GM23338 (cell line): ENCODE measurements around the gene SLC7A5. TPM values are rescaled to one million over a fixed set of nuclear protein-coding genes. Genes with fewer than 3 reads are reported as not detected.

ENCODE experiments used
- ATAC-seq: fragments of 200-7000 bp; cut with Tn5 transposase; 3 replicates; pipeline ENCODE4 v1.9.1; 2020
- DNase-seq: peaks from one replicate; pipeline ENCODE4 v3.0.0-alpha.2; 2015; ENCODE audit warnings: low spot score
- H2AFZ ChIP-seq: fragments of 200-600 bp; sonication (generic); 2 replicates; pipeline ENCODE4 v1.8.0; 2016; ENCODE audit warnings: antibody characterized with exemption, mild to moderate bottlenecking, moderate library complexity
- H3F3A ChIP-seq: fragments of 200-600 bp; sonication (generic); replicated peaks from 2 replicates; pipeline ENCODE4 v1.8.0; 2017; ENCODE audit warnings: antibody characterized with exemption, mixed run types, low read depth
- H3K27ac ChIP-seq: fragments of 200-600 bp; sonication (generic); 2 replicates; pipeline ENCODE4 v1.6.1; 2016; ENCODE audit warnings: low read depth
- H3K27me3 ChIP-seq: fragments of 200-600 bp; sonication (generic); 2 replicates; pipeline ENCODE4 v1.8.0; 2016; ENCODE audit warnings: mild to moderate bottlenecking, mixed run types, moderate library complexity; ENCODE audit not compliant: insufficient read depth
- H3K36me3 ChIP-seq: fragments of 200-600 bp; sonication (generic); 2 replicates; pipeline ENCODE4 v1.8.0; 2016; ENCODE audit warnings: mild to moderate bottlenecking; ENCODE audit not compliant: insufficient read depth
- H3K4me1 ChIP-seq: fragments of 200-600 bp; sonication (generic); 2 replicates; pipeline ENCODE4 v1.8.0; 2016; ENCODE audit warnings: mild to moderate bottlenecking, moderate library complexity; ENCODE audit not compliant: insufficient read depth
- H3K4me2 ChIP-seq: fragments of 200-600 bp; sonication (generic); 2 replicates; pipeline ENCODE4 v1.7.1; 2017; ENCODE audit warnings: mixed run types
- H3K4me3 ChIP-seq: fragments of 200-600 bp; sonication (generic); 2 replicates; pipeline ENCODE4 v1.6.1; 2016; ENCODE audit warnings: mixed run types
- H3K79me2 ChIP-seq: fragments of 200-600 bp; sonication (generic); replicated peaks from 2 replicates; pipeline ENCODE4 v1.8.0; 2017; ENCODE audit warnings: mild to moderate bottlenecking; ENCODE audit not compliant: insufficient read depth
- H3K9me2 ChIP-seq: fragments of 200-600 bp; sonication (generic); 2 replicates; pipeline ENCODE4 v1.8.0; 2017; ENCODE audit not compliant: insufficient read depth
- H4K20me1 ChIP-seq: fragments of 200-600 bp; sonication (generic); replicated peaks from 2 replicates; pipeline ENCODE4 v1.8.0; 2017; ENCODE audit warnings: mild to moderate bottlenecking; ENCODE audit not compliant: insufficient read depth
- H3K27ac Mint-ChIP-seq: 2 replicates; pipeline ENCODE4 v1.8.0; 2020; ENCODE audit warnings: inconsistent platforms, mild to moderate bottlenecking, moderate library complexity, mixed read lengths
- H3K27me3 Mint-ChIP-seq: 3 replicates; pipeline ENCODE4 v1.8.0; 2022; ENCODE audit warnings: low read depth, mild to moderate bottlenecking, moderate library complexity, mixed read lengths, inconsistent platforms; ENCODE audit not compliant: insufficient read depth, poor library complexity
- H3K36me3 Mint-ChIP-seq: 3 replicates; pipeline ENCODE4 v1.8.0; 2021; ENCODE audit warnings: low read depth, mild to moderate bottlenecking, inconsistent platforms, moderate library complexity, mixed read lengths
- H3K4me1 Mint-ChIP-seq: 3 replicates; pipeline ENCODE4 v1.8.0; 2020; ENCODE audit warnings: mild to moderate bottlenecking, inconsistent platforms, mixed read lengths
- H3K4me3 Mint-ChIP-seq: 3 replicates; pipeline ENCODE4 v1.8.0; 2021; ENCODE audit warnings: moderate library complexity, mild to moderate bottlenecking, inconsistent platforms, mixed read lengths
- H3K9me3 Mint-ChIP-seq: 3 replicates; pipeline ENCODE4 v1.8.0; 2020; ENCODE audit warnings: moderate library complexity, mild to moderate bottlenecking, inconsistent platforms, mixed read lengths
- CREB1 ChIP-seq: fragments of 250-450 bp; sonication (Bioruptor Pico); IDR thresholded peaks from 2 replicates; pipeline ENCODE4 v1.5.0; 2020; ENCODE audit warnings: low read depth, mild to moderate bottlenecking, moderate library complexity
- EZH2phosphoT487 ChIP-seq: fragments of 200-600 bp; sonication (generic); IDR thresholded peaks from one replicate; pipeline ENCODE4 v1.8.1; 2018; ENCODE audit warnings: antibody characterized with exemption; ENCODE audit not compliant: unreplicated experiment
- JUNB ChIP-seq: IDR thresholded peaks from one replicate; pipeline ENCODE4 v1.6.1; 2016; ENCODE audit warnings: antibody characterized with exemption; ENCODE audit not compliant: unreplicated experiment
- NANOG ChIP-seq: IDR thresholded peaks from 2 replicates; pipeline ENCODE4 v1.6.1; 2016; ENCODE audit warnings: antibody characterized with exemption, borderline replicate concordance
- POLR2AphosphoS5 ChIP-seq: IDR thresholded peaks from 2 replicates; pipeline ENCODE4 v1.6.1; 2016; ENCODE audit warnings: antibody characterized with exemption, low read depth
- STAT1 ChIP-seq: IDR thresholded peaks from one replicate; pipeline ENCODE4 v1.6.1; 2016; ENCODE audit warnings: antibody characterized with exemption; ENCODE audit not compliant: unreplicated experiment
- ZNF114 ChIP-seq: fragments of 250-450 bp; sonication (Bioruptor Pico); IDR thresholded peaks from 2 replicates; pipeline ENCODE4 v1.5.0; 2020; ENCODE audit warnings: mild to moderate bottlenecking, moderate library complexity
- ZNF331 ChIP-seq: fragments of 250-450 bp; sonication (Bioruptor Pico); IDR thresholded peaks from 2 replicates; pipeline ENCODE4 v1.5.0; 2020; ENCODE audit warnings: low read depth, mild to moderate bottlenecking, moderate library complexity
- polyA plus RNA-seq: library from polyadenylated mRNA; unstranded; fragments of >200 nt; fragmentation: Nextera tagmentation; extraction: Ambion mirVana; gene quantifications from 2 replicates; pipeline ENCODE4 v1.2.1, GENCODE V29; 2016
- total RNA-seq: library from RNA; depleted of rRNA; stranded (reverse); fragments of >200 nt; shearing (Covaris generic); gene quantifications from 2 replicates; pipeline ENCODE4 v1.2.3, GENCODE V29; 2014
- TF ChIP-seq, protein P1 (sequence below): IDR thresholded peaks from 2 replicates; pipeline ENCODE4 v1.6.1; 2016; ENCODE audit warnings: antibody characterized with exemption
- TF ChIP-seq, protein P2 (sequence below), 2 experiments: fragments of 200-600 bp in 1 of 2; sonication (generic) in 1 of 2; conservative IDR thresholded peaks; 2 replicates each; pipeline versions ENCODE4 v1.5.1 to v1.6.1; 2016 to 2017; ENCODE audit warnings: antibody characterized with exemption in 2 of 2, low read depth in 2 of 2, mild to moderate bottlenecking in 2 of 2, moderate library complexity in 1 of 2
- TF ChIP-seq, protein P3 (sequence below): IDR thresholded peaks from one replicate; pipeline ENCODE4 v1.6.1; 2018; ENCODE audit warnings: antibody characterized with exemption; ENCODE audit not compliant: unreplicated experiment

Gene SLC7A5
- total and polyA plus RNA-seq, 2 experiments from 2014 or later = 107 to 386 TPM

DNA sequence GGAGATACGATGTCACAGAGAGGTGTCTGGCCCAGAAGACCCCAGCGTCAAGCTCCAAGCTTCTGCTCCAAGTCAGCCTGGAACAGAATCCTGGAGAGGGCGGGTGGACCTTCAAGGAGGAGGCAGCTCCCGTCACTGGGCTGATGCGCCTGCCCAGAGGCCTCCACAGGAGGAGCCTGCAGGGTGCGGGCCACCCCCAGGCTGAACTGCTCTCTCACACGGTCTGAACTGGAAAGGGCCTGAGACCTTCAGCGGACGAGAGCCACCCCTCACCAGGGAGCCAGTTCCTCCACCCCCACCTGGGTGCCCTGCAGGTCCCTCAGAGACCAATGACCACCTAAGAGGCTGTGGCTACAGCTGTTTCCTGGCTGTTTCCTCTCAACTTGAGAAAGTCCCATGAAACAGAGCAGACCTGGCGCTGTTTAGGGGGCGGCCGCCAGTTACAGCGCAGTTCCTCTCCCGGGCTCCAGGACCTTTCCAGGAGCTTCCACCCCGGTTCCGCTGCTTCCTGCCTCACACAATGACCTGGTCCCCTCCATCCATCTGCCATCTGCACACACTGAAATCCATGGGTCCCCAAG, 67.5 kb downstream of the SLC7A5 start:
- DNase-seq (no peak), ATAC-seq (no peak)
- Histone ChIP-seq H3K27me3 (no peaks in the 10 kb centered on the region), H3K9me2 (no peaks in the 10 kb centered on the region), H3K79me2 (no peaks in the 10 kb centered on the region), H4K20me1 (no peaks in the 10 kb centered on the region), H3K36me3 (no peaks in the 10 kb centered on the region), H3F3A (no peaks in the 10 kb centered on the region), H3K27ac (no peak overlapping the region), H2AFZ (no peak overlapping the region), H3K4me1 (peaks cover 2% of the 10 kb centered on the region; the same call in 1 of the 2 replicates), H3K4me2 (no peak overlapping the region), H3K4me3 (no peak overlapping the region)
- no peak for TF ChIP-seq STAT1
- TF ChIP-seq POLR2AphosphoS5 = no peak
- TF ChIP-seq CREB1 = no peak
- TF ChIP-seq, protein P1, sequence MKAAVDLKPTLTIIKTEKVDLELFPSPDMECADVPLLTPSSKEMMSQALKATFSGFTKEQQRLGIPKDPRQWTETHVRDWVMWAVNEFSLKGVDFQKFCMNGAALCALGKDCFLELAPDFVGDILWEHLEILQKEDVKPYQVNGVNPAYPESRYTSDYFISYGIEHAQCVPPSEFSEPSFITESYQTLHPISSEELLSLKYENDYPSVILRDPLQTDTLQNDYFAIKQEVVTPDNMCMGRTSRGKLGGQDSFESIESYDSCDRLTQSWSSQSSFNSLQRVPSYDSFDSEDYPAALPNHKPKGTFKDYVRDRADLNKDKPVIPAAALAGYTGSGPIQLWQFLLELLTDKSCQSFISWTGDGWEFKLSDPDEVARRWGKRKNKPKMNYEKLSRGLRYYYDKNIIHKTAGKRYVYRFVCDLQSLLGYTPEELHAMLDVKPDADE = no peak
- H3K9me3 Mint-ChIP-seq = peaks cover 3% of the 10 kb centered on the region; the same call in 1 of the 3 replicates
- H3K4me3 Mint-ChIP-seq = no peak overlapping the region
- H3K36me3 Mint-ChIP-seq = no peaks in the 10 kb centered on the region
- peaks cover 3% of the 10 kb centered on the region for H3K27me3 Mint-ChIP-seq
- H3K4me1 Mint-ChIP-seq = peaks cover 6% of the 10 kb centered on the region
- H3K27ac Mint-ChIP-seq = no peak overlapping the region

DNA sequence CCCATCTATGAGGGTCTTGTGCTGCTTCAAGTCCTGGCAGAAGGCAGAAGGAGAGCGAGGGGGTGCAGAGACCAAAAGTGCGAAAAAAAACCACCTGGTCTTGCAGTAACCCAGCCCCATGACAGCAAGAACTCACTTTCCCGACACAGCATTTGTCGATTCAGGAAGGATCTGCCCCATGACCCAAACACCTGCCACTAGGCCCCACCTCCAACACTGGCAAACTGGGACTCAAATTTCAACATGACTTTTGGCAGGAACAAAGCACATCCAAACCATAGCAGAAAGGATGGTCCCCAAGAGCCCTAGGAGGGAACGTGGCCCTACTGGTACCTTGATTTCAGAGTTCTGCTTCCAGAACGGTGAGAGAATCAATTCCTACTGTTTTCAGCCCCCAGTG, 68.8 kb downstream of the SLC7A5 start:
- H3K27ac Mint-ChIP-seq = no peak overlapping the region
- H3K27me3 Mint-ChIP-seq = no peaks in the 10 kb centered on the region
- no peak overlapping the region for H3K27ac ChIP-seq
- H3K36me3 ChIP-seq = no peaks in the 10 kb centered on the region
- H3K79me2 ChIP-seq = no peaks in the 10 kb centered on the region
- ATAC-seq (no peak), DNase-seq (no peak)
- H3K4me2 ChIP-seq = no peak overlapping the region
- H3K27me3 ChIP-seq = no peaks in the 10 kb centered on the region
- no peak overlapping the region for H2AFZ ChIP-seq
- no peaks in the 10 kb centered on the region for H3F3A ChIP-seq
- no peaks in the 10 kb centered on the region for H3K4me1 Mint-ChIP-seq
- no peaks in the 10 kb centered on the region for H3K36me3 Mint-ChIP-seq
- H3K4me1 ChIP-seq = no peaks in the 10 kb centered on the region
- no peaks in the 10 kb centered on the region for H4K20me1 ChIP-seq
- H3K9me3 Mint-ChIP-seq = peaks cover 3% of the 10 kb centered on the region; the same call in 1 of the 3 replicates
- no peak overlapping the region; the same call in 2 of the 3 replicates for H3K4me3 Mint-ChIP-seq
- no peak overlapping the region for H3K4me3 ChIP-seq
- H3K9me2 ChIP-seq = no peaks in the 10 kb centered on the region
- TF ChIP-seq EZH2phosphoT487 (no peak), ZNF331 (CRISPR knock-in tag) (no peak), ZNF114 (CRISPR knock-in tag) (no peak), JUNB (no peak), STAT1 (no peak), CREB1 (no peak), NANOG (no peak)
- TF ChIP-seq, protein P2, sequence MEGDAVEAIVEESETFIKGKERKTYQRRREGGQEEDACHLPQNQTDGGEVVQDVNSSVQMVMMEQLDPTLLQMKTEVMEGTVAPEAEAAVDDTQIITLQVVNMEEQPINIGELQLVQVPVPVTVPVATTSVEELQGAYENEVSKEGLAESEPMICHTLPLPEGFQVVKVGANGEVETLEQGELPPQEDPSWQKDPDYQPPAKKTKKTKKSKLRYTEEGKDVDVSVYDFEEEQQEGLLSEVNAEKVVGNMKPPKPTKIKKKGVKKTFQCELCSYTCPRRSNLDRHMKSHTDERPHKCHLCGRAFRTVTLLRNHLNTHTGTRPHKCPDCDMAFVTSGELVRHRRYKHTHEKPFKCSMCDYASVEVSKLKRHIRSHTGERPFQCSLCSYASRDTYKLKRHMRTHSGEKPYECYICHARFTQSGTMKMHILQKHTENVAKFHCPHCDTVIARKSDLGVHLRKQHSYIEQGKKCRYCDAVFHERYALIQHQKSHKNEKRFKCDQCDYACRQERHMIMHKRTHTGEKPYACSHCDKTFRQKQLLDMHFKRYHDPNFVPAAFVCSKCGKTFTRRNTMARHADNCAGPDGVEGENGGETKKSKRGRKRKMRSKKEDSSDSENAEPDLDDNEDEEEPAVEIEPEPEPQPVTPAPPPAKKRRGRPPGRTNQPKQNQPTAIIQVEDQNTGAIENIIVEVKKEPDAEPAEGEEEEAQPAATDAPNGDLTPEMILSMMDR (conservative IDR thresholded peaks at IDR 0.05; ENCODE audit: low read depth in 2 of 2) = no peak
- TF ChIP-seq, protein P3, sequence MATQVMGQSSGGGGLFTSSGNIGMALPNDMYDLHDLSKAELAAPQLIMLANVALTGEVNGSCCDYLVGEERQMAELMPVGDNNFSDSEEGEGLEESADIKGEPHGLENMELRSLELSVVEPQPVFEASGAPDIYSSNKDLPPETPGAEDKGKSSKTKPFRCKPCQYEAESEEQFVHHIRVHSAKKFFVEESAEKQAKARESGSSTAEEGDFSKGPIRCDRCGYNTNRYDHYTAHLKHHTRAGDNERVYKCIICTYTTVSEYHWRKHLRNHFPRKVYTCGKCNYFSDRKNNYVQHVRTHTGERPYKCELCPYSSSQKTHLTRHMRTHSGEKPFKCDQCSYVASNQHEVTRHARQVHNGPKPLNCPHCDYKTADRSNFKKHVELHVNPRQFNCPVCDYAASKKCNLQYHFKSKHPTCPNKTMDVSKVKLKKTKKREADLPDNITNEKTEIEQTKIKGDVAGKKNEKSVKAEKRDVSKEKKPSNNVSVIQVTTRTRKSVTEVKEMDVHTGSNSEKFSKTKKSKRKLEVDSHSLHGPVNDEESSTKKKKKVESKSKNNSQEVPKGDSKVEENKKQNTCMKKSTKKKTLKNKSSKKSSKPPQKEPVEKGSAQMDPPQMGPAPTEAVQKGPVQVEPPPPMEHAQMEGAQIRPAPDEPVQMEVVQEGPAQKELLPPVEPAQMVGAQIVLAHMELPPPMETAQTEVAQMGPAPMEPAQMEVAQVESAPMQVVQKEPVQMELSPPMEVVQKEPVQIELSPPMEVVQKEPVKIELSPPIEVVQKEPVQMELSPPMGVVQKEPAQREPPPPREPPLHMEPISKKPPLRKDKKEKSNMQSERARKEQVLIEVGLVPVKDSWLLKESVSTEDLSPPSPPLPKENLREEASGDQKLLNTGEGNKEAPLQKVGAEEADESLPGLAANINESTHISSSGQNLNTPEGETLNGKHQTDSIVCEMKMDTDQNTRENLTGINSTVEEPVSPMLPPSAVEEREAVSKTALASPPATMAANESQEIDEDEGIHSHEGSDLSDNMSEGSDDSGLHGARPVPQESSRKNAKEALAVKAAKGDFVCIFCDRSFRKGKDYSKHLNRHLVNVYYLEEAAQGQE = no peak
